Lower leg skin (tissue), 3 donors: ENCODE measurements around the gene MYL5.

ENCODE experiments used
- CTCF ChIP-seq, 3 donors: fragments of 450-650 bp; IDR thresholded peaks; one replicate each; pipeline ENCODE4 v1.5.1; 2016; ENCODE audit warnings: antibody characterized with exemption in 3 of 3, mild to moderate bottlenecking in 3 of 3, moderate library complexity in 2 of 3
- POLR2A ChIP-seq, 2 donors: fragments of 450-650 bp; IDR thresholded peaks; one replicate each; pipeline ENCODE4 v1.6.1; 2016 to 2017; ENCODE audit warnings: antibody characterized with exemption in 2 of 2, mild to moderate bottlenecking in 1 of 2, moderate library complexity in 1 of 2

- TF ChIP-seq POLR2A (IDR thresholded peaks at IDR 0.05) (no peak), CTCF (IDR thresholded peaks at IDR 0.05) (no peak)
Observed at GRCh38 chr4:627347-628125, 46.8 kb upstream of the MYL5 start.
